PC-3 (cell line): ENCODE results near the gene TMEM161A. TPM values are rescaled to one million over a fixed set of nuclear protein-coding genes. Genes with fewer than 3 reads are reported as not detected.
"Not testable (repeated sequence)": the region's sequence is repeated elsewhere in the genome, so short reads cannot be mapped to it uniquely, and the experiment has no call there.

Experiments used
- ATAC-seq: fragments of 200-7000 bp; cut with Tn5 transposase; 2 replicates; pipeline ENCODE4 v1.9.1; 2020; ENCODE audit warnings: mild to moderate bottlenecking, moderate library complexity
- BruUV-seq: library from RNA; stranded (reverse); fragments of 400-500 nt; replicated peaks from 2 replicates; lab custom pipeline; 2021; lab: Mats Ljungman, UMichigan
- CTCF ChIA-PET: fragments of 300-600 bp; sonication (Branson Sonifier 250); formaldehyde crosslinking; loops from one replicate; lab custom pipeline; 2022; ENCODE audit warnings: antibody characterized with exemption; lab: Charles Lee
- POLR2A ChIA-PET: fragments of 300-600 bp; sonication (Branson Sonifier 250); formaldehyde crosslinking; loops from one replicate; lab custom pipeline; 2022; ENCODE audit warnings: antibody characterized with exemption; ENCODE audit not compliant: unreplicated experiment; lab: Charles Lee
- DNase-seq: peaks from one replicate; pipeline ENCODE4 v3.0.0-alpha.2; 2015
- H2AFZ ChIP-seq: fragments of 300-600 bp; sonication (generic); 2 replicates; pipeline ENCODE4 v1.6.0; 2016; ENCODE audit warnings: antibody characterized with exemption, low read length
- H3F3A ChIP-seq: fragments of 300-600 bp; sonication (generic); one replicate; pipeline ENCODE4 v1.6.0; 2017; ENCODE audit warnings: antibody characterized with exemption, low read length, control low read depth, mild to moderate bottlenecking; ENCODE audit not compliant: unreplicated experiment
- H3K27ac ChIP-seq: fragments of 300-600 bp; sonication (generic); 2 replicates; pipeline ENCODE4 v1.5.1; 2016; ENCODE audit warnings: mild to moderate bottlenecking, low read length
- H3K27me3 ChIP-seq: fragments of 300-600 bp; sonication (generic); 2 replicates; pipeline ENCODE4 v1.6.1; 2016; ENCODE audit warnings: low read length, mixed read lengths
- H3K36me3 ChIP-seq: fragments of 300-600 bp; sonication (generic); 2 replicates; pipeline ENCODE4 v1.6.1; 2016; ENCODE audit warnings: low read depth, mixed run types, low read length, mixed read lengths
- H3K4me1 ChIP-seq: fragments of 300-600 bp; sonication (generic); 2 replicates; pipeline ENCODE4 v1.5.1; 2016; ENCODE audit warnings: low read length; ENCODE audit not compliant: insufficient read depth
- H3K4me2 ChIP-seq: fragments of 300-600 bp; sonication (generic); 2 replicates; pipeline ENCODE4 v1.6.0; 2016; ENCODE audit warnings: low read length
- H3K4me3 ChIP-seq: fragments of 300-600 bp; sonication (generic); 2 replicates; pipeline ENCODE4 v1.5.1; 2016; ENCODE audit warnings: mild to moderate bottlenecking, low read length, mixed read lengths
- H3K79me2 ChIP-seq: fragments of 300-600 bp; sonication (generic); 2 replicates; pipeline ENCODE4 v1.6.1; 2017; ENCODE audit warnings: low read length, mixed read lengths
- H3K9ac ChIP-seq: fragments of 300-600 bp; sonication (generic); 2 replicates; pipeline ENCODE4 v1.6.0; 2016; ENCODE audit warnings: mild to moderate bottlenecking, low read length
- H3K9me2 ChIP-seq: fragments of 300-600 bp; sonication (generic); replicated peaks from 2 replicates; pipeline ENCODE4 v1.6.1; 2016; ENCODE audit warnings: mixed run types, low read length, mixed read lengths
- H3K9me3 ChIP-seq: fragments of 300-600 bp; sonication (generic); 2 replicates; pipeline ENCODE4 v1.6.1; 2016; ENCODE audit warnings: low read length, mixed read lengths
- H4K20me1 ChIP-seq: fragments of 300-600 bp; sonication (generic); 2 replicates; pipeline ENCODE4 v1.6.1; 2016; ENCODE audit warnings: low read length, mixed read lengths
- CTCF ChIP-seq: fragments of 300-600 bp; sonication (generic); conservative IDR thresholded peaks from 2 replicates; pipeline ENCODE4 v1.5.1; 2017; ENCODE audit warnings: antibody characterized with exemption, low read depth, mild to moderate bottlenecking, low read length
- EZH2 ChIP-seq: fragments of 300-600 bp; sonication (generic); IDR thresholded peaks from one replicate; pipeline ENCODE4 v1.6.1; 2017; ENCODE audit warnings: antibody characterized with exemption, mild to moderate bottlenecking, low read length; ENCODE audit not compliant: unreplicated experiment
- EZH2phosphoT487 ChIP-seq: fragments of 300-600 bp; sonication (generic); IDR thresholded peaks from 2 replicates; pipeline ENCODE4 v1.6.1; 2018; ENCODE audit warnings: mild to moderate bottlenecking, antibody characterized with exemption, low read length, borderline replicate concordance
- intact Hi-C: fragments of 100-400 bp; cut with micrococcal nuclease; formaldehyde crosslinking; loops from 2 replicates; pipeline ENCODE4 v1.9.0; 2023
- total RNA-seq: library from RNA; depleted of rRNA; stranded (reverse); fragments of >200 nt; gene quantifications from 2 replicates; pipeline ENCODE4 v1.2.3, GENCODE V29; 2014

TMEM161A gene
- total RNA-seq, 1 experiment from 2014 or later, result 49.9 TPM

GRCh38 chr19:19106056-19106551, 32.2 kb downstream of the TMEM161A start:
- Histone ChIP-seq H3K4me3 (no peak overlapping the region), H3K27me3 (no peaks in the 10 kb centered on the region), H3K79me2 (no peaks in the 10 kb centered on the region), H4K20me1 (no peaks in the 10 kb centered on the region), H3K9ac (no peak overlapping the region), H3K9me3 (no peaks in the 10 kb centered on the region), H3K27ac (no peak overlapping the region), H3K9me2 (no peaks in the 10 kb centered on the region), H3K36me3 (no peaks in the 10 kb centered on the region), H3F3A (no peaks in the 10 kb centered on the region), H3K4me1 (no peaks in the 10 kb centered on the region), H2AFZ (no peak overlapping the region), H3K4me2 (no peak overlapping the region)
- ATAC-seq (no peak), DNase-seq (no peak)
- BruUV-seq, result no TSS peak
- POLR2A ChIA-PET, result no interaction called here
- intact Hi-C loops, result no loop called here
- TF ChIP-seq EZH2 (no peak), EZH2phosphoT487 (no peak), CTCF (no peak)
- CTCF ChIA-PET, result no interaction called here

GRCh38 chr19:19105365-19106055, 32.8 kb downstream of the TMEM161A start:
- ChIA-PET CTCF (no interaction called here), POLR2A (no interaction called here)
- H4K20me1 ChIP-seq, result no peaks in the 10 kb centered on the region
- no peaks in the 10 kb centered on the region for H3K4me1 ChIP-seq
- H3K79me2 ChIP-seq, result no peaks in the 10 kb centered on the region
- DNase-seq, result peak; percentile 14
- BruUV-seq, result no TSS peak
- TF ChIP-seq EZH2 (no peak), EZH2phosphoT487 (no peak), CTCF (no peak)
- H3K9ac ChIP-seq, result peak overlapping the region; percentile 21; the same call in 1 of the 2 replicates
- peak overlapping the region; percentile 58 for H3K4me2 ChIP-seq
- H2AFZ ChIP-seq, result peak overlapping the region; percentile 46; the same call in 1 of the 2 replicates
- H3K27me3 ChIP-seq, result no peaks in the 10 kb centered on the region
- H3K27ac ChIP-seq, result no peak overlapping the region
- intact Hi-C loops, result no loop called here
- H3K9me2 ChIP-seq, result no peaks in the 10 kb centered on the region
- H3K4me3 ChIP-seq, result peak overlapping the region; percentile 50
- ATAC-seq, result peak; percentile 75
- H3K36me3 ChIP-seq, result no peaks in the 10 kb centered on the region
- no peaks in the 10 kb centered on the region for H3F3A ChIP-seq
- no peaks in the 10 kb centered on the region for H3K9me3 ChIP-seq

GRCh38 chr19:19103167-19103566, 35.1 kb downstream of the TMEM161A start:
- TF ChIP-seq CTCF (no peak), EZH2 (no peak), EZH2phosphoT487 (no peak)
- CTCF ChIA-PET, result no interaction called here
- H3K9ac ChIP-seq, result no peak overlapping the region
- intact Hi-C loops, result no loop called here
- H3K4me1 ChIP-seq, result no peaks in the 10 kb centered on the region
- DNase-seq (no peak), ATAC-seq (no peak)
- H2AFZ ChIP-seq, result no peak overlapping the region
- no peaks in the 10 kb centered on the region for H3K9me3 ChIP-seq
- no peaks in the 10 kb centered on the region for H4K20me1 ChIP-seq
- H3F3A ChIP-seq, result no peaks in the 10 kb centered on the region
- POLR2A ChIA-PET, result no interaction called here
- no peaks in the 10 kb centered on the region for H3K9me2 ChIP-seq
- BruUV-seq, result no TSS peak
- no peak overlapping the region for H3K27ac ChIP-seq
- no peak overlapping the region for H3K4me3 ChIP-seq
- H3K27me3 ChIP-seq, result no peaks in the 10 kb centered on the region
- H3K4me2 ChIP-seq, result no peak overlapping the region
- H3K79me2 ChIP-seq, result no peaks in the 10 kb centered on the region
- H3K36me3 ChIP-seq, result no peaks in the 10 kb centered on the region

- CTCF ChIA-PET, H3K9ac ChIP-seq, H2AFZ ChIP-seq, H3K9me3 ChIP-seq, H3K9me2 ChIP-seq, H3K36me3 ChIP-seq, ATAC-seq, H3K79me2 ChIP-seq, H3K27ac ChIP-seq, H3K27me3 ChIP-seq, H3K4me3 ChIP-seq, BruUV-seq, H3K4me2 ChIP-seq, intact Hi-C loops, H3F3A ChIP-seq, H3K4me1 ChIP-seq, POLR2A ChIA-PET, H4K20me1 ChIP-seq, DNase-seq: not testable (repeated sequence)
These were observed 35.7 kb downstream of the TMEM161A start for GRCh38 chr19:19102566-19102965.
